Osteocyte (in vitro differentiated cells): ENCODE results near the gene ZDHHC14. TPM values are rescaled to one million over a fixed set of nuclear protein-coding genes. Genes with fewer than 3 reads are reported as not detected.

ENCODE experiments used
- DNase-seq: peaks from one replicate; pipeline ENCODE4 v3.0.0; 2021; ENCODE audit warnings: mixed read lengths; ENCODE audit not compliant: unreplicated experiment; ENCODE audit errors: extremely low spot score
- H3K27ac Mint-ChIP-seq: one replicate; pipeline ENCODE4 v1.8.0; 2021; ENCODE audit warnings: mild to moderate bottlenecking, mixed read lengths; ENCODE audit not compliant: unreplicated experiment
- H3K27me3 Mint-ChIP-seq: one replicate; pipeline ENCODE4 v1.8.0; 2021; ENCODE audit warnings: mixed read lengths; ENCODE audit not compliant: unreplicated experiment
- H3K36me3 Mint-ChIP-seq: one replicate; pipeline ENCODE4 v1.8.0; 2021; ENCODE audit warnings: mixed read lengths; ENCODE audit not compliant: unreplicated experiment
- H3K4me1 Mint-ChIP-seq: one replicate; pipeline ENCODE4 v1.8.0; 2021; ENCODE audit warnings: mixed read lengths; ENCODE audit not compliant: unreplicated experiment
- H3K4me3 Mint-ChIP-seq: one replicate; pipeline ENCODE4 v1.8.0; 2021; ENCODE audit warnings: mild to moderate bottlenecking, moderate library complexity, mixed read lengths; ENCODE audit not compliant: unreplicated experiment
- H3K9me3 Mint-ChIP-seq: one replicate; pipeline ENCODE4 v1.8.0; 2021; ENCODE audit warnings: mixed read lengths; ENCODE audit not compliant: unreplicated experiment
- CTCF ChIP-seq: fragments of 200-600 bp; sonication (generic); IDR thresholded peaks from 2 replicates; pipeline ENCODE4 v1.5.0; 2021; ENCODE audit warnings: antibody characterized with exemption, mild to moderate bottlenecking, moderate library complexity
- total RNA-seq: library from RNA; stranded (reverse); gene quantifications from 2 replicates; pipeline ENCODE4 v1.2.1, GENCODE V29; 2021

Gene ZDHHC14
- total RNA-seq, 1 donor from 2014 or later = 9.1 TPM

- peaks cover 13% of the 10 kb centered on the region for H3K4me1 Mint-ChIP-seq
- no peak for TF ChIP-seq CTCF
- H3K36me3 Mint-ChIP-seq = peaks cover 4% of the 10 kb centered on the region
- no peak overlapping the region for H3K27ac Mint-ChIP-seq
- no peaks in the 10 kb centered on the region for H3K27me3 Mint-ChIP-seq
- H3K9me3 Mint-ChIP-seq = no peaks in the 10 kb centered on the region
- DNase-seq = no peak
- no peak overlapping the region for H3K4me3 Mint-ChIP-seq
Observed at GRCh38 chr6:157674061-157674460, 293.1 kb downstream of the ZDHHC14 start.

- Mint-ChIP-seq H3K27me3 (no peaks in the 10 kb centered on the region), H3K4me1 (no peaks in the 10 kb centered on the region), H3K9me3 (no peaks in the 10 kb centered on the region), H3K27ac (no peak overlapping the region), H3K4me3 (no peak overlapping the region), H3K36me3 (peaks cover 4% of the 10 kb centered on the region)
- no peak for DNase-seq
- TF ChIP-seq CTCF = no peak
Observed at GRCh38 chr6:157675831-157676230, 294.8 kb downstream of the ZDHHC14 start.

- H3K9me3 Mint-ChIP-seq = no peaks in the 10 kb centered on the region
- no peaks in the 10 kb centered on the region for H3K27me3 Mint-ChIP-seq
- H3K4me1 Mint-ChIP-seq = no peaks in the 10 kb centered on the region
- peaks cover 4% of the 10 kb centered on the region for H3K36me3 Mint-ChIP-seq
- TF ChIP-seq CTCF = no peak
- H3K4me3 Mint-ChIP-seq = no peak overlapping the region
- H3K27ac Mint-ChIP-seq = no peak overlapping the region
- DNase-seq = no peak
Observed at GRCh38 chr6:157676241-157676640, 295.3 kb downstream of the ZDHHC14 start.

- Mint-ChIP-seq H3K9me3 (no peaks in the 10 kb centered on the region), H3K4me3 (no peak overlapping the region), H3K27ac (no peak overlapping the region), H3K4me1 (no peaks in the 10 kb centered on the region), H3K36me3 (peaks cover 4% of the 10 kb centered on the region), H3K27me3 (no peaks in the 10 kb centered on the region)
- DNase-seq = no peak
- TF ChIP-seq CTCF = no peak
Observed at GRCh38 chr6:157677235-157677634, 296.2 kb downstream of the ZDHHC14 start.

GRCh38 chr6:157679605-157680580, 298.9 kb downstream of the ZDHHC14 start:
- Mint-ChIP-seq H3K9me3 (no peaks in the 10 kb centered on the region), H3K36me3 (no peaks in the 10 kb centered on the region), H3K27me3 (no peaks in the 10 kb centered on the region), H3K4me1 (peaks cover 5% of the 10 kb centered on the region), H3K4me3 (no peak overlapping the region), H3K27ac (no peak overlapping the region)
- no peak for DNase-seq
- TF ChIP-seq CTCF = no peak
